GM19035 (cell line): ENCODE results near the gene ANKRD6.

Experiments
- ATAC-seq: cut with Tn5 transposase; IDR thresholded peaks from one replicate; pipeline ENCODE4 v1.9.1; 2021; ENCODE audit not compliant: unreplicated experiment

ANKRD6 gene

GRCh38 chr6:89506716-89507617 is 74.0 kb downstream of the ANKRD6 start:
- no peak for ATAC-seq

- ATAC-seq, result no peak
These were observed 76.0 kb downstream of the ANKRD6 start for GRCh38 chr6:89508755-89509563.

GRCh38 chr6:89509777-89510281 is 76.9 kb downstream of the ANKRD6 start:
- no peak for ATAC-seq

GRCh38 chr6:89510393-89510792 is 77.4 kb downstream of the ANKRD6 start:
- ATAC-seq, result no peak

- ATAC-seq, result no peak
These were observed 85.6 kb downstream of the ANKRD6 start for GRCh38 chr6:89518352-89519055.

GRCh38 chr6:89520736-89521135 is 87.8 kb downstream of the ANKRD6 start:
- no peak for ATAC-seq

- no peak for ATAC-seq
These were observed 89.8 kb downstream of the ANKRD6 start for GRCh38 chr6:89522778-89523177.

- ATAC-seq, result no peak
These were observed 93.0 kb downstream of the ANKRD6 start for GRCh38 chr6:89525786-89526562.

- no peak for ATAC-seq
These were observed 93.6 kb downstream of the ANKRD6 start for GRCh38 chr6:89526563-89526869.

GRCh38 chr6:89527634-89528033 is 94.7 kb downstream of the ANKRD6 start:
- ATAC-seq, result no peak

GRCh38 chr6:89528866-89529265 is 95.9 kb downstream of the ANKRD6 start:
- no peak for ATAC-seq

- ATAC-seq, result no peak
These were observed 98.0 kb downstream of the ANKRD6 start for GRCh38 chr6:89530982-89531381.

GRCh38 chr6:89536231-89536630 is 103.3 kb downstream of the ANKRD6 start:
- no peak for ATAC-seq

GRCh38 chr6:89539779-89540178 is 106.8 kb downstream of the ANKRD6 start:
- no peak for ATAC-seq

- no peak for ATAC-seq
These were observed 109.3 kb downstream of the ANKRD6 start for GRCh38 chr6:89542081-89542857.

- no peak for ATAC-seq
These were observed 109.9 kb downstream of the ANKRD6 start for GRCh38 chr6:89542866-89543265.

GRCh38 chr6:89547281-89547680 is 114.3 kb downstream of the ANKRD6 start:
- no peak for ATAC-seq

- no peak for ATAC-seq
These were observed 120.5 kb downstream of the ANKRD6 start for GRCh38 chr6:89553431-89553830.

GRCh38 chr6:89554106-89554505 is 121.2 kb downstream of the ANKRD6 start:
- ATAC-seq, result no peak

GRCh38 chr6:89555031-89555430 is 122.1 kb downstream of the ANKRD6 start:
- no peak for ATAC-seq
